Activated naive CD4-positive, alpha-beta T cell treated with anti-CD3 and anti-CD28 coated beads for 36 hours (primary cell): ENCODE data around the gene NNMT. TPM values are rescaled to one million over a fixed set of nuclear protein-coding genes. Genes with fewer than 3 reads are reported as not detected.

Experiments used
- CTCF ChIA-PET: fragments of 350-600 bp; sonication (Branson Sonifier 250); formaldehyde crosslinking; loops from one replicate; lab custom pipeline; 2021; ENCODE audit warnings: antibody characterized with exemption; lab: Charles Lee
- DNase-seq: peaks from one replicate; pipeline ENCODE4 v3.0.0-alpha.2; 2020
- H3K27ac Mint-ChIP-seq: one replicate; pipeline ENCODE4 v1.8.0; 2021; ENCODE audit warnings: mild to moderate bottlenecking, mixed read lengths
- H3K27me3 Mint-ChIP-seq: one replicate; pipeline ENCODE4 v1.8.0; 2021; ENCODE audit warnings: low read depth, mixed read lengths
- H3K36me3 Mint-ChIP-seq: one replicate; pipeline ENCODE4 v1.8.0; 2021; ENCODE audit warnings: low read depth, mixed read lengths
- H3K4me1 Mint-ChIP-seq: one replicate; pipeline ENCODE4 v1.8.0; 2021; ENCODE audit warnings: low read depth, mixed read lengths
- H3K4me3 Mint-ChIP-seq: one replicate; pipeline ENCODE4 v1.8.0; 2021; ENCODE audit warnings: mild to moderate bottlenecking, moderate library complexity, mixed read lengths
- H3K9me3 Mint-ChIP-seq: one replicate; pipeline ENCODE4 v1.8.0; 2021; ENCODE audit warnings: mixed read lengths
- intact Hi-C: fragments of 100-400 bp; cut with micrococcal nuclease; formaldehyde crosslinking; loops from one replicate; pipeline ENCODE4 v1.15.1; 2023
- total RNA-seq, 2 experiments: library from RNA; stranded (reverse); gene quantifications; one replicate each; pipeline ENCODE4 v1.2.3, GENCODE V29; 2021

Gene NNMT
- total RNA-seq, 2 experiments from 2014 or later: not detected

GRCh38 chr11:114304065-114304464 lies 7.9 kb downstream of the NNMT start:
- CTCF ChIA-PET: interaction anchor here (1.3 kb wide), 1 partner anchor 16 kb away, joined by 6 read pairs; no protein-coding TSS in a partner anchor
- Mint-ChIP-seq H3K4me3 (no peak overlapping the region), H3K4me1 (peaks cover 11% of the 10 kb centered on the region), H3K27ac (no peak overlapping the region), H3K9me3 (peaks cover 8% of the 10 kb centered on the region), H3K27me3 (peaks cover 12% of the 10 kb centered on the region), H3K36me3 (peaks cover 1% of the 10 kb centered on the region)
- no peak for DNase-seq
- intact Hi-C loops: no loop called here

GRCh38 chr11:114304969-114305368 lies 8.8 kb downstream of the NNMT start:
- DNase-seq: no peak
- Mint-ChIP-seq H3K27ac (no peak overlapping the region), H3K27me3 (peaks cover 13% of the 10 kb centered on the region), H3K4me3 (no peak overlapping the region), H3K9me3 (peaks cover 5% of the 10 kb centered on the region), H3K4me1 (peaks cover 11% of the 10 kb centered on the region), H3K36me3 (no peaks in the 10 kb centered on the region)
- intact Hi-C loops: no loop called here
- CTCF ChIA-PET: interaction anchor here (1.3 kb wide), 1 partner anchor 16 kb away, joined by 6 read pairs; no protein-coding TSS in a partner anchor

GRCh38 chr11:114307524-114308203 lies 11.5 kb downstream of the NNMT start:
- Mint-ChIP-seq H3K27ac (no peak overlapping the region), H3K4me1 (peaks cover 11% of the 10 kb centered on the region), H3K27me3 (peaks cover 18% of the 10 kb centered on the region), H3K36me3 (no peaks in the 10 kb centered on the region), H3K4me3 (no peak overlapping the region), H3K9me3 (no peaks in the 10 kb centered on the region)
- CTCF ChIA-PET: interaction anchor here (0.8 kb wide), 1 partner anchor 59 kb away, joined by 3 read pairs; no protein-coding TSS in a partner anchor
- no peak for DNase-seq
- intact Hi-C loops: no loop called here

GRCh38 chr11:114308689-114309089 lies 12.5 kb downstream of the NNMT start:
- no peak overlapping the region for H3K27ac Mint-ChIP-seq
- H3K36me3 Mint-ChIP-seq: no peaks in the 10 kb centered on the region
- no peak overlapping the region for H3K4me3 Mint-ChIP-seq
- DNase-seq: no peak
- CTCF ChIA-PET: interaction anchor here (0.9 kb wide), 2 partner anchors 16 to 38 kb away, joined by 3 read pairs; no protein-coding TSS in a partner anchor
- H3K27me3 Mint-ChIP-seq: peaks cover 18% of the 10 kb centered on the region
- no peaks in the 10 kb centered on the region for H3K9me3 Mint-ChIP-seq
- intact Hi-C loops: no loop called here
- peaks cover 11% of the 10 kb centered on the region for H3K4me1 Mint-ChIP-seq

- Mint-ChIP-seq H3K9me3 (no peaks in the 10 kb centered on the region), H3K27ac (no peak overlapping the region), H3K4me1 (peaks cover 11% of the 10 kb centered on the region), H3K4me3 (no peak overlapping the region), H3K36me3 (no peaks in the 10 kb centered on the region), H3K27me3 (peaks cover 18% of the 10 kb centered on the region)
- intact Hi-C loops: no loop called here
- DNase-seq: no peak
- CTCF ChIA-PET: no interaction called here
These were observed 13.3 kb downstream of the NNMT start for GRCh38 chr11:114309517-114309916.

GRCh38 chr11:114310095-114310494 lies 13.9 kb downstream of the NNMT start:
- peaks cover 18% of the 10 kb centered on the region for H3K27me3 Mint-ChIP-seq
- H3K4me3 Mint-ChIP-seq: no peak overlapping the region
- no peaks in the 10 kb centered on the region for H3K9me3 Mint-ChIP-seq
- CTCF ChIA-PET: no interaction called here
- no peaks in the 10 kb centered on the region for H3K36me3 Mint-ChIP-seq
- no peak overlapping the region for H3K27ac Mint-ChIP-seq
- intact Hi-C loops: no loop called here
- H3K4me1 Mint-ChIP-seq: peaks cover 11% of the 10 kb centered on the region
- no peak for DNase-seq

- peaks cover 18% of the 10 kb centered on the region for H3K27me3 Mint-ChIP-seq
These were observed 15.7 kb downstream of the NNMT start for GRCh38 chr11:114311946-114312345.

GRCh38 chr11:114314096-114314495 lies 17.9 kb downstream of the NNMT start:
- Mint-ChIP-seq H3K27me3 (peaks cover 8% of the 10 kb centered on the region), H3K4me3 (no peak overlapping the region), H3K4me1 (peaks cover 32% of the 10 kb centered on the region), H3K27ac (no peak overlapping the region), H3K36me3 (no peaks in the 10 kb centered on the region), H3K9me3 (no peaks in the 10 kb centered on the region)
- intact Hi-C loops: no loop called here
- CTCF ChIA-PET: no interaction called here
- no peak for DNase-seq

More at GRCh38 chr11:114311946-114312345, 15.7 kb downstream of the NNMT start:
- Mint-ChIP-seq H3K4me1 (peaks cover 26% of the 10 kb centered on the region), H3K9me3 (no peaks in the 10 kb centered on the region), H3K36me3 (no peaks in the 10 kb centered on the region), H3K27ac (no peak overlapping the region), H3K4me3 (no peak overlapping the region)
- CTCF ChIA-PET: no interaction called here
- DNase-seq: no peak
- intact Hi-C loops: no loop called here

- peak; percentile 36 for DNase-seq
- Mint-ChIP-seq H3K4me3 (peak overlapping the region; percentile 56), H3K4me1 (peaks cover 45% of the 10 kb centered on the region), H3K36me3 (no peaks in the 10 kb centered on the region), H3K27ac (peak overlapping the region; percentile 15), H3K9me3 (no peaks in the 10 kb centered on the region), H3K27me3 (peaks cover 4% of the 10 kb centered on the region)
- intact Hi-C loops: loop anchor here (2.0 kb wide), 1 partner anchor 25 kb away; no protein-coding TSS in a partner anchor
- CTCF ChIA-PET: no interaction called here
These were observed 19.7 kb downstream of the NNMT start for GRCh38 chr11:114315749-114316368.

- Mint-ChIP-seq H3K27me3 (peaks cover 2% of the 10 kb centered on the region), H3K4me3 (no peak overlapping the region), H3K4me1 (peaks cover 45% of the 10 kb centered on the region), H3K9me3 (no peaks in the 10 kb centered on the region), H3K36me3 (no peaks in the 10 kb centered on the region), H3K27ac (no peak overlapping the region)
- intact Hi-C loops: loop anchor here (2.0 kb wide), 1 partner anchor 24 kb away; no protein-coding TSS in a partner anchor
- CTCF ChIA-PET: interaction anchor here (1.0 kb wide), 1 partner anchor 8 kb away, joined by 4 read pairs; no protein-coding TSS in a partner anchor
- DNase-seq: no peak
These were observed 21.0 kb downstream of the NNMT start for GRCh38 chr11:114316980-114317786.

GRCh38 chr11:114317787-114318137 lies 21.6 kb downstream of the NNMT start:
- H3K27ac Mint-ChIP-seq: no peak overlapping the region
- H3K9me3 Mint-ChIP-seq: no peaks in the 10 kb centered on the region
- intact Hi-C loops: loop anchor here (2.0 kb wide), 1 partner anchor 23 kb away; no protein-coding TSS in a partner anchor
- H3K36me3 Mint-ChIP-seq: no peaks in the 10 kb centered on the region
- CTCF ChIA-PET: no interaction called here
- H3K27me3 Mint-ChIP-seq: no peaks in the 10 kb centered on the region
- DNase-seq: peak; percentile 20
- peaks cover 45% of the 10 kb centered on the region for H3K4me1 Mint-ChIP-seq
- H3K4me3 Mint-ChIP-seq: no peak overlapping the region

- DNase-seq: no peak
- H3K4me3 Mint-ChIP-seq: no peak overlapping the region
- CTCF ChIA-PET: no interaction called here
- peaks cover 45% of the 10 kb centered on the region for H3K4me1 Mint-ChIP-seq
- H3K27ac Mint-ChIP-seq: no peak overlapping the region
- intact Hi-C loops: no loop called here
- H3K9me3 Mint-ChIP-seq: no peaks in the 10 kb centered on the region
- H3K27me3 Mint-ChIP-seq: no peaks in the 10 kb centered on the region
- no peaks in the 10 kb centered on the region for H3K36me3 Mint-ChIP-seq
These were observed 22.2 kb downstream of the NNMT start for GRCh38 chr11:114318361-114318760.
